ENCODE data around the gene ZNF488.
A peak's percentile ranks its signal among the peaks of the same experiment; 100 is the strongest.

ZNF488 gene

GRCh38 chr10:47339759-47340607, 44.1 kb downstream of the ZNF488 start:
- H3K27me3 ChIP-seq (replicated peaks in 2 of 5; ENCODE audit: control insufficient read depth in 4 of 5, insufficient read depth in 5 of 5, low read length in 4 of 5), result peaks cover 0 to 3% (median 0%) of the 10 kb centered on the region in 5 experiments
- H3K4me3 ChIP-seq (ENCODE audit: control insufficient read depth in 1 of 7, extremely low read depth in 1 of 7, insufficient read depth in 4 of 7, low read depth in 2 of 7, low read length in 6 of 7), result peak overlapping the region in 2 of 7 experiments; percentile 38 to 57
- peaks cover 0 to 11% (median 10%) of the 10 kb centered on the region in 4 experiments for H3K4me1 ChIP-seq (ENCODE audit: control extremely low read depth in 1 of 4, control insufficient read depth in 4 of 4, insufficient read depth in 4 of 4, low read length in 3 of 4)
- DNase-seq, result peak; percentile 58 to 93 (median 89)
- ChIA-PET POLR2A (no interaction called here), CTCF (interaction anchor here (0.8 to 1.7 kb wide), 5 partner anchors 12 to 315 kb away, joined by 3 to 6 read pairs (median 4); no protein-coding TSS in a partner anchor)
- WGBS (ENCODE audit: insufficient coverage), result 51% methylated on average over 12 of the region's 15 CpGs
- no peaks in the 10 kb centered on the region for H3K9me3 ChIP-seq (ENCODE audit: control extremely low read depth in 1 of 5, control insufficient read depth in 4 of 5, insufficient read depth in 2 of 5, low read depth in 1 of 5, low read length in 4 of 5)
- H3K36me3 ChIP-seq (ENCODE audit: control insufficient read depth in 4 of 4, insufficient read depth in 4 of 4, low read length in 3 of 4), result no peaks in the 10 kb centered on the region
- no peak overlapping the region for H3K27ac ChIP-seq (ENCODE audit: insufficient read depth in 1 of 2, low read depth in 1 of 2, low read length in 2 of 2, poor library complexity in 1 of 2, severe bottlenecking in 2 of 2)

- Histone ChIP-seq H3K9me3 (ENCODE audit: control extremely low read depth in 1 of 5, control insufficient read depth in 4 of 5, insufficient read depth in 2 of 5, low read depth in 1 of 5, low read length in 4 of 5) (no peaks in the 10 kb centered on the region), H3K27me3 (replicated peaks in 2 of 5; ENCODE audit: control insufficient read depth in 4 of 5, insufficient read depth in 5 of 5, low read length in 4 of 5) (peaks cover 0 to 3% (median 0%) of the 10 kb centered on the region in 5 experiments), H3K4me1 (ENCODE audit: control extremely low read depth in 1 of 4, control insufficient read depth in 4 of 4, insufficient read depth in 4 of 4, low read length in 3 of 4) (peaks cover 0 to 11% (median 10%) of the 10 kb centered on the region in 4 experiments), H3K4me3 (ENCODE audit: control insufficient read depth in 1 of 7, extremely low read depth in 1 of 7, insufficient read depth in 4 of 7, low read depth in 2 of 7, low read length in 6 of 7) (no peak overlapping the region), H3K36me3 (ENCODE audit: control insufficient read depth in 4 of 4, insufficient read depth in 4 of 4, low read length in 3 of 4) (no peaks in the 10 kb centered on the region), H3K27ac (ENCODE audit: insufficient read depth in 1 of 2, low read depth in 1 of 2, low read length in 2 of 2, poor library complexity in 1 of 2, severe bottlenecking in 2 of 2) (no peak overlapping the region)
- DNase-seq, result no peak
- 95% methylated on average over 7 of the region's 8 CpGs for WGBS (ENCODE audit: insufficient coverage)
- ChIA-PET CTCF (interaction anchor here (1.7 kb wide), 1 partner anchor 16 kb away, joined by 6 read pairs; no protein-coding TSS in a partner anchor), POLR2A (no interaction called here)
Measured at GRCh38 chr10:47339186-47339735, 44.8 kb downstream of the ZNF488 start.

- Histone ChIP-seq H3K9me3 (ENCODE audit: control extremely low read depth in 1 of 5, control insufficient read depth in 4 of 5, insufficient read depth in 2 of 5, low read depth in 1 of 5, low read length in 4 of 5) (no peaks in the 10 kb centered on the region), H3K4me1 (ENCODE audit: control extremely low read depth in 1 of 4, control insufficient read depth in 4 of 4, insufficient read depth in 4 of 4, low read length in 3 of 4) (peaks cover 0 to 11% (median 10%) of the 10 kb centered on the region in 4 experiments), H3K4me3 (ENCODE audit: control insufficient read depth in 1 of 7, extremely low read depth in 1 of 7, insufficient read depth in 4 of 7, low read depth in 2 of 7, low read length in 6 of 7) (no peak overlapping the region), H3K36me3 (ENCODE audit: control insufficient read depth in 4 of 4, insufficient read depth in 4 of 4, low read length in 3 of 4) (no peaks in the 10 kb centered on the region), H3K27ac (ENCODE audit: insufficient read depth in 1 of 2, low read depth in 1 of 2, low read length in 2 of 2, poor library complexity in 1 of 2, severe bottlenecking in 2 of 2) (no peak overlapping the region), H3K27me3 (replicated peaks in 2 of 5; ENCODE audit: control insufficient read depth in 4 of 5, insufficient read depth in 5 of 5, low read length in 4 of 5) (peaks cover 0 to 3% (median 0%) of the 10 kb centered on the region in 5 experiments)
- peak in 2 of 3 donors; percentile 14 to 21 for DNase-seq
- POLR2A ChIA-PET, result no interaction called here
- 93% methylated on average over 3 of the region's 4 CpGs for WGBS (ENCODE audit: insufficient coverage)
- CTCF ChIA-PET, result no interaction called here
Measured at GRCh38 chr10:47337310-47337709, 46.8 kb downstream of the ZNF488 start.

GRCh38 chr10:47336387-47337134, 47.5 kb downstream of the ZNF488 start:
- CTCF ChIA-PET, result no interaction called here
- Histone ChIP-seq H3K9me3 (ENCODE audit: control extremely low read depth in 1 of 5, control insufficient read depth in 4 of 5, insufficient read depth in 2 of 5, low read depth in 1 of 5, low read length in 4 of 5) (no peaks in the 10 kb centered on the region), H3K36me3 (ENCODE audit: control insufficient read depth in 4 of 4, insufficient read depth in 4 of 4, low read length in 3 of 4) (no peaks in the 10 kb centered on the region), H3K27ac (ENCODE audit: insufficient read depth in 1 of 2, low read depth in 1 of 2, low read length in 2 of 2, poor library complexity in 1 of 2, severe bottlenecking in 2 of 2) (no peak overlapping the region), H3K27me3 (replicated peaks in 2 of 5; ENCODE audit: control insufficient read depth in 4 of 5, insufficient read depth in 5 of 5, low read length in 4 of 5) (peaks cover 0 to 3% (median 0%) of the 10 kb centered on the region in 5 experiments), H3K4me3 (ENCODE audit: control insufficient read depth in 1 of 7, extremely low read depth in 1 of 7, insufficient read depth in 4 of 7, low read depth in 2 of 7, low read length in 6 of 7) (no peak overlapping the region), H3K4me1 (ENCODE audit: control extremely low read depth in 1 of 4, control insufficient read depth in 4 of 4, insufficient read depth in 4 of 4, low read length in 3 of 4) (peaks cover 0 to 11% (median 10%) of the 10 kb centered on the region in 4 experiments)
- no peak for DNase-seq
- POLR2A ChIA-PET, result no interaction called here
- 95% methylated on average over 11 of the region's 15 CpGs for WGBS (ENCODE audit: insufficient coverage)

- Histone ChIP-seq H3K36me3 (ENCODE audit: control insufficient read depth in 4 of 4, insufficient read depth in 4 of 4, low read length in 3 of 4) (no peaks in the 10 kb centered on the region), H3K4me1 (ENCODE audit: control extremely low read depth in 1 of 4, control insufficient read depth in 4 of 4, insufficient read depth in 4 of 4, low read length in 3 of 4) (peaks cover 0 to 11% (median 10%) of the 10 kb centered on the region in 4 experiments), H3K9me3 (ENCODE audit: control extremely low read depth in 1 of 5, control insufficient read depth in 4 of 5, insufficient read depth in 2 of 5, low read depth in 1 of 5, low read length in 4 of 5) (no peaks in the 10 kb centered on the region), H3K4me3 (ENCODE audit: control insufficient read depth in 1 of 7, extremely low read depth in 1 of 7, insufficient read depth in 4 of 7, low read depth in 2 of 7, low read length in 6 of 7) (no peak overlapping the region), H3K27me3 (replicated peaks in 2 of 5; ENCODE audit: control insufficient read depth in 4 of 5, insufficient read depth in 5 of 5, low read length in 4 of 5) (peaks cover 0 to 3% (median 0%) of the 10 kb centered on the region in 5 experiments), H3K27ac (ENCODE audit: insufficient read depth in 1 of 2, low read depth in 1 of 2, low read length in 2 of 2, poor library complexity in 1 of 2, severe bottlenecking in 2 of 2) (no peak overlapping the region)
- ChIA-PET POLR2A (no interaction called here), CTCF (no interaction called here)
- no peak for DNase-seq
- WGBS (ENCODE audit: insufficient coverage), result 94% methylated on average over 5 of the region's 5 CpGs
Measured at GRCh38 chr10:47335906-47336305, 48.2 kb downstream of the ZNF488 start.

- H3K27ac ChIP-seq (ENCODE audit: insufficient read depth in 1 of 2, low read depth in 1 of 2, low read length in 2 of 2, poor library complexity in 1 of 2, severe bottlenecking in 2 of 2), result no peak overlapping the region
- H3K27me3 ChIP-seq (replicated peaks in 2 of 5; ENCODE audit: control insufficient read depth in 4 of 5, insufficient read depth in 5 of 5, low read length in 4 of 5), result peaks cover 0 to 4% (median 0%) of the 10 kb centered on the region in 5 experiments
- 100% methylated on average over 5 of the region's 8 CpGs for WGBS (ENCODE audit: insufficient coverage)
- H3K4me1 ChIP-seq (ENCODE audit: control extremely low read depth in 1 of 4, control insufficient read depth in 4 of 4, insufficient read depth in 4 of 4, low read length in 3 of 4), result peaks cover 0 to 3% (median 2%) of the 10 kb centered on the region in 4 experiments
- peak; percentile 8 to 73 (median 53) for DNase-seq
- H3K4me3 ChIP-seq (ENCODE audit: control insufficient read depth in 1 of 7, extremely low read depth in 1 of 7, insufficient read depth in 4 of 7, low read depth in 2 of 7, low read length in 6 of 7), result no peak overlapping the region
- POLR2A ChIA-PET, result no interaction called here
- CTCF ChIA-PET, result no interaction called here
- no peaks in the 10 kb centered on the region for H3K36me3 ChIP-seq (ENCODE audit: control insufficient read depth in 4 of 4, insufficient read depth in 4 of 4, low read length in 3 of 4)
- no peaks in the 10 kb centered on the region for H3K9me3 ChIP-seq (ENCODE audit: control extremely low read depth in 1 of 5, control insufficient read depth in 4 of 5, insufficient read depth in 2 of 5, low read depth in 1 of 5, low read length in 4 of 5)
Measured at GRCh38 chr10:47334466-47335295, 49.4 kb downstream of the ZNF488 start.

Measured in common myeloid progenitor, CD34-positive (primary cell).